Erythroblast (primary cell): ENCODE measurements around the gene LDHAL6B.

ENCODE experiments used
- DNase-seq, 2 experiments: peaks; one replicate each; lab custom pipeline; 2025; lab: John Stamatoyannopoulos, UW
- GATA1 ChIP-seq: IDR thresholded peaks from 2 replicates; pipeline ENCODE4 v1.6.1; 2011; ENCODE audit warnings: low read depth, mild to moderate bottlenecking, control low read depth, low read length, moderate library complexity
- POLR2A ChIP-seq: IDR thresholded peaks from 2 replicates; pipeline ENCODE4 v1.6.1; 2011; ENCODE audit warnings: mild to moderate bottlenecking, low read length

The LDHAL6B gene

GRCh38 chr15:59190291-59190690, 16.4 kb upstream of the LDHAL6B start:
- TF ChIP-seq GATA1: no peak
- no peak for TF ChIP-seq POLR2A
- DNase-seq: no peak

- no peak for DNase-seq
- TF ChIP-seq GATA1 (no peak), POLR2A (no peak)
Measured at GRCh38 chr15:59191855-59192237, 14.8 kb upstream of the LDHAL6B start.

- no peak for DNase-seq
- TF ChIP-seq GATA1: no peak
Measured at GRCh38 chr15:59194639-59195325, 11.9 kb upstream of the LDHAL6B start.

- no peak for DNase-seq
- TF ChIP-seq POLR2A: no peak
- TF ChIP-seq GATA1: no peak
Measured at GRCh38 chr15:59196416-59196815, 10.2 kb upstream of the LDHAL6B start.

- no peak for TF ChIP-seq POLR2A
- no peak for TF ChIP-seq GATA1
Measured at GRCh38 chr15:59197454-59197853, 9.2 kb upstream of the LDHAL6B start.

GRCh38 chr15:59199626-59200465, 6.8 kb upstream of the LDHAL6B start:
- DNase-seq: no peak
- TF ChIP-seq GATA1 (no peak), POLR2A (no peak)

More at GRCh38 chr15:59197454-59197853, 9.2 kb upstream of the LDHAL6B start:
- DNase-seq: no peak

- no peak for TF ChIP-seq POLR2A
- no peak for DNase-seq
Measured at GRCh38 chr15:59200560-59200959, 6.1 kb upstream of the LDHAL6B start.

GRCh38 chr15:59203008-59203407, 3.6 kb upstream of the LDHAL6B start:
- no peak for DNase-seq
- TF ChIP-seq POLR2A (no peak), GATA1 (no peak)

- no peak for TF ChIP-seq POLR2A
- no peak for TF ChIP-seq GATA1
- no peak for DNase-seq
Measured at GRCh38 chr15:59203657-59204056, 3.0 kb upstream of the LDHAL6B start.

- TF ChIP-seq GATA1: no peak
- no peak for TF ChIP-seq POLR2A
- DNase-seq: no peak
Measured at GRCh38 chr15:59205839-59206622, 612 bp upstream of the LDHAL6B start.

GRCh38 chr15:59208613-59209249, 2.1 kb downstream of the LDHAL6B start:
- DNase-seq: no peak
- TF ChIP-seq POLR2A: no peak
- no peak for TF ChIP-seq GATA1

GRCh38 chr15:59210186-59210585, 3.5 kb downstream of the LDHAL6B start:
- DNase-seq: no peak
- TF ChIP-seq POLR2A (no peak), GATA1 (no peak)

- TF ChIP-seq POLR2A (no peak), GATA1 (no peak)
- no peak for DNase-seq
Measured at GRCh38 chr15:59216911-59217310, 10.3 kb downstream of the LDHAL6B start.
